NCI-H146 treated with DMSO at 0.1 percent for 48 hours (cell line): Measurements from ENCODE around the gene SMS.
A peak's percentile ranks its signal among the peaks of the same experiment; 100 is the strongest.

Source experiments
- DNase-seq: peaks from one replicate; lab custom pipeline; 2025; ENCODE audit not compliant: unreplicated experiment; lab: John Stamatoyannopoulos, UW

SMS gene

GRCh38 chrX:21940356-21940829 is at the start of gene SMS:
TSS of gene SMS (plus strand) at chrX:21940709. CDS start at chrX:21940825, 116 bp downstream.
- DNase-seq: peak; percentile 62

- DNase-seq: peak; percentile 68
These were observed 35.2 kb upstream of the SMS start for GRCh38 chrX:21905313-21905712.

DNA sequence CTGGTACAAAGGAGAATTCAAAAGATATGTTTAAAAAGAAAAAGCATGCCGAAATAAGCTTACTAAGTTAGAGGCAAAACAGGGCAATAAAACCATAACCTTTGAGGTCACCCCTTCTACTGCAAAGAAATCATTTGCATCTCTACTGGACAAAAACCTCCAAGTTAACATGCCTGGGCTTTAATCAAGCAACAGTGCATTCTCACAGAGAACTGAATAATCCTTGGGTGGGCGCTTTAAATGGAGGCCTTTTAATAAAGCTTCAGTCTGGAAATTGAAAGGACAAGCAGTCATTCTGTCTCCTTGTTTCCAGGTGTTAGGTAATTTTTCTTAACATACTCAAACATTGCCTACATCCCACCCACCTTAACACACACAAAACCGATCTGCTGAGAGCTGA is 34.6 kb upstream of the SMS start:
- DNase-seq: peak; percentile 5

GRCh38 chrX:21907260-21907659 is 33.2 kb upstream of the SMS start:
- no peak for DNase-seq

DNA sequence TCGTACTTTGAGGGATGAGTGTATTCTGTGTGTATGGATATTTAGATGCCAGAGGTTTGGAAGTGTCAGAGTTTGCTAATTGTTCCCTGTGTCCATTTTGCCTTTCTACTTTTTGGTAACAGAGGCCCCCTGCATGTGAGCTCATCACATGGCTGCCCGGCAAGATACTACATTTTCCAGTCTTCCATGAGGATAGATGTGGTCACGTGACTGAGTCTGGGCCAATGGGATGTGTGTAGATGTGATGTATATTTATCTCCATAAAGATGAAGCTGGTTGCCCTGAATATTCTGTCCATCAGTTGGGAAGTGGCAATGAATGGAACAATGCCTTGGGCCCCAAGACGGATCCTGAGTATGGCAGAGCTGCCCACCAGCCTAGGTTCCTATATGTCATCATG is 29.0 kb upstream of the SMS start:
- DNase-seq: no peak

DNA sequence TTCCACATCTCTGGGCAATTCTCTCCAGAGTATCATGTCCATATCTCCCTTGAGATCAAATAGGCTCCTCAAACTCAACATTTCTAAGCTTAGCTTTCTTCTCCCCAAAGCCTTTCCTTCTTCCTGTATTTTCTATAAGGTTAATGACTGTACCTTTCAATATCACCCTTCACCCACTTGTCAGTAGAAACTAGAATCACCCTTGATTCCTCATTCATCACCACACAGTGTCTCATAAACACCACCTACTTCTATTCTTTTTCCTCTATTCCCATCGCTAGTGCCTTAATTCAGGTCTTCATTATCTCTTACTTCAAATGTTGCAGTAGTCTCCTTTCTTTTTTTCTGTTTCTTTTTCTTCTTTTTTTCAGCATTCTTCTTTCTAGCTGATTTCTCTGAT is 28.3 kb upstream of the SMS start:
- DNase-seq: no peak

DNA sequence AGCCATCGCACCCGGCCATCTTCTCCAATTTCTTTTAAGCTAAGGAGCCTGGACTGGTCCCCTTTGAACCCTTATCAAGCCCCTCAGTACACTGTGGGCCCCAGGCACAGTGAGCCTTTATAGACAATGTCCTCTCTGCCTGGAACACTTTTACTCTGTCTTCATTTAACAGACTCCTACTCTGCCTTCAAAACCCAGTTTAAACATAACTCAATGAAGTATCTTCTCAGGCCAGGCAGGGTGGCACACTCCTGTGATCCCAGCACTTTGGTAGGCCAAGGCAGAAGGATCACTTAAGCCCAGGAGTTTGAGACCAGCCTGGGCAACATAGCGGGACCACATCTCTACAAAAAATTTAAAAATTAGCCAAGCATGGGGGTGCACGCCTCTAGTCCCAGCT is 27.5 kb upstream of the SMS start:
- DNase-seq: no peak

DNA sequence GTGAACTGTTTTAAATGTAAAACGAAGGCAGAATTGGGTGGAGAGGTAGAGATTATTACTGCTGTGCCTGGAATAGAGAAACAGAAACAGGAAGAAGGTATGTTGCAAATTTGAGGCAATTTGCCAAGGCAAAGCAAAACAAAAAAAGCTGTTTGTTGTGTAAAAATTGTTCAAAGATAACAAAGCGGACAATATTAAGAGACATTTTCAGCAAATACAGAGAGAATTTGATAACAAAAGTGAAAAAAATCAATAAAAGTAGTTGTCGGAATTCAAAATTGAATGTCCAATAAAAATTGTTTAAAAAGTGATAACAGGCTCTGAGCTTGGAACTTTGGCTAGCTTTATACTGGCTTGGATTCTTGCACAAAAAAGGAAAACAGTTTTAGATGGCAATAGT is 14.4 kb upstream of the SMS start:
- no peak for DNase-seq

GRCh38 chrX:21926527-21927278 is 13.8 kb upstream of the SMS start:
- no peak for DNase-seq

GRCh38 chrX:21929209-21929608 is 11.3 kb upstream of the SMS start:
- no peak for DNase-seq

DNA sequence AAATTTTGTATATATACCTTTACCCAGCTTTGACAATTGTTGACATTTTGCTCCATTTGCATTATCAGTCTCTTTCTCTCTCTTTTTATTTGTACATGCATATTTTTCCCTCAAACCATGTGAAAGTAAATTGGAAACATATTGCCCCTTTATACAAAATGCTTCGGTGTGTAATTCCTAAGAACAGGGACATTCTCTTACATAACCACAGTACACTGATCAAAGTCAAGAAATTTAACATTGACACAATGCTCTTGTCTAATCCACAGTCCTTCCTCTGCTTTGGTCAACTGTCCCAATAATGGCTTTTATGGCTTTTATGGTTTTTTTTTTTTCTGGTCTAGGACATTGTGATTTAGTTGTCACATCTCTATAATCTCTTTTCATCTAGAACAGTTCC is 9.5 kb upstream of the SMS start:
- DNase-seq: no peak

GRCh38 chrX:21932292-21933002 is 8.1 kb upstream of the SMS start:
- DNase-seq: no peak

DNA sequence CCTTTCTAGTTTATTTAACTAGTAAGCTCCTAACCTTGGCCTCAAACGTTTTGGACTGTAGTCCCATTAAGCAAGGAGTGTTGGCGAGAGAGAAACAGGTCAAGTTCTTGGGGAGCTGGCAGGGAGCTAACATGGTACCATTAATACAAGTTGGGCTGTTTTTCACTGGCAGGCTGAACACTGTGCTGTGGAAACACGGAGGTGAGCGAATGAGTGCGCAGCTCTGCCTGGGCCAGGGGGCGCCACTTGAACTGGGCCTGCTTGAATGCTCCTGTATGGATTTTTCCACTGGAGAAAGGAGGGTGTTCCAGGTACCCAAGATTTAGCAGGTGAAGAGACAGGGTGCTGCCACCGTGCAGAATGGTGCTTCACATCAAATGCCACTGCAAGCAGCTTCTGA is 7.4 kb upstream of the SMS start:
- no peak for DNase-seq

- no peak for DNase-seq
These were observed 6.1 kb upstream of the SMS start for GRCh38 chrX:21934414-21934813.

DNA sequence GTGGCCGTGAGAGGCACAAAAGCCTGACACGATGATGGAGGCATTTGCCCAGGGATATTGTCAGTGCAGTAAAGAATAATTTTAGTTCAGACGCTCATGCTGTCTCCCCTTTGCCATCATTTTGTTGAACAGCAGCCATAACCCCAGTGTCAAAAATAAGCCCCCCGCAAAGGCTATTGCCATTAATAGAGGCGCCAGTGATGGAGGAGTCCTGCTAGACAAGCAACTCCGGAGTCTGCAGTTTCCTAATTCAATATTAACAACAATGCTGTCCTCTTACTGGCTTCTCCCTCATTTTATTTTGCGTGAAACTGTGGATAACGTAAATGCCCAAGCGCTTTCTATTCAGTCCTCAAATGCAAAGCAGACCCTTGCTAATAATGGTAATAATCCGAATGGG is 603 bp upstream of the SMS start:
- no peak for DNase-seq

DNA sequence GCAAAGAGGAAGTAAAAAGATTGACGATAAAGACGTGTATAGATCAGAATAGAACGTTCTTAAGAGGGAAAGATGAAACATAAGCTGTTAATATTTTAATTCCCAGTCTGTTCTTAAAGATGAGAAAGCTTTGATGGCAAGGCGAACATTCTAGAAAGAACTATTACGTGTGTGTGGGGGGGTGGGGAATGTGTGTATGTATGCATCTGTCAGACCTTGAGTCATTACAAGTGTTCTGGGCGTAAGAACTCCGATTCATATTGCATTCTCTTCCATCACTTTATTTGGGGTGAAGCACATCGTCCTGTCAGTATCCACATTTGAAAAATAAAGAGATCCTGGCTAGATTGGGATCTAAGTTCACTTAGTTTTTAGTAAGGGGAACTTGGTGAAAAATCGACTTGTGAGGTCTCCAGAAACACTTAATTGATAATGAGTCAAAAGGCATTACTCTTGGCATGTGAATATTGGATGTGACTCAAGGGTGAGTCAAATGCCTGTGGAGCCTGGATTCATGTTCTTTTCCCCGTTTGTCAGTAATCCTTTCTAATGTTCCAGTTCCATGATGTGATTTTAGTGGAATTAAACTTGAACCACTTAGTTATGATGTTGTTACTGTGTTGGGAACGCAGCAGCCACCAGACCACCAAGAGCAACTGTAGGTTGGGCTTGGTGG is 3.1 kb downstream of the SMS start:
- no peak for DNase-seq

DNA sequence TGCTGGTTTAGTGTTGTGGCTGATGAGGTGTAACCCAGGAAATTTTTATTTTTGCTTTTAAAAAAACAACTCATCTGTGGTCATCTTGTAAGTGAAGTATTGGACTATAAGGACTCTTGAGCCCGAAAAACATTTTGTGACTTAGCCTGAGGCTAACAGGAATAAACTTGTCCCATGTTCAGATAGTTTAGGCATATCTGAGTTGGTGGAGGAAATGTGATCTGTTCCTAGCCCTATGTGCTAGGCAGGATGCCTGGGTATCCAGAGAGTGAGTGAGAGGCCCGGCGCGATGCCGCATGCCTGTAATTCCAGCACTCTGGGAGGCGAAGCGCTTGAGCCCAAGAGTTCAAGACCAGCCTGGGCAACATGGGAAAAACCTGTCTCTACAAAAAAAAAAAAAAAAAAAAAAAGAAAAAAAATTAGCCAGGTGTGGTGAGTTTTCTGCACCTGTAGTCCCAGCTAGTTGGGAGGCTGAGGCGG is 3.7 kb downstream of the SMS start:
- no peak for DNase-seq

DNA sequence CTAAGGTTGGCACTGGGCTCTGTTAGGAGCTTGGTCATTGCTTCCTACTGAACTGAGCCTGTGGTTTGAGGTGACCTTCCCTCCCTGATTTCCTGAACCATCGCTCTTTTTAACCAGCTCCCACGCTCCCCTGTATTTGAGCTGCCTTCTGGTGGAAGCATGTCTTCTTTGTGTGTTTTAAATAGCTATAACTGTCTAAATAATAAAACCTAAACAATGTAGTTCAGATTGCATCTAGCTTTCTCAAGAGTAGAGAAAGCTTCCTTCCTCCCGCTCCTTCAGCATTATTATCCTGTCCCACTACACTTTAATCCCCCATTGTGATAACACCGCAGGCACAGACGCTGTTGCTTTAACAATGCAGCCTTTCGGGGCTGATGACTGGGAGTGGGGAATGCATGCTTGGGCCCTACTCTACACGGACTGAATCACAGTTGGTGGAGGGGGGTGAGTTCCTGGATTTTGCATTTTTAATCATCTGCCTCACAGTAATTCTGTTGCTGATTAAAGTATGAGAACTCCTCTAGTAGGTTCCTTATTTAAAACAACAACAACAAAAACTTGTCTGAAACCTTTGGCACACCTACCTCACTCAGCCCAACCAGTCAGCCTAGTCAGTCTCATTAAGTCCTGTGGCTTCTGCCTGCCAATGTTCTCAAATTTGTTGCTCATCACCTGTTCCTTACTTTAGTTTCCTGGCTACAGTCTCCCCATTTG is 6.6 kb downstream of the SMS start:
- DNase-seq: no peak

DNA sequence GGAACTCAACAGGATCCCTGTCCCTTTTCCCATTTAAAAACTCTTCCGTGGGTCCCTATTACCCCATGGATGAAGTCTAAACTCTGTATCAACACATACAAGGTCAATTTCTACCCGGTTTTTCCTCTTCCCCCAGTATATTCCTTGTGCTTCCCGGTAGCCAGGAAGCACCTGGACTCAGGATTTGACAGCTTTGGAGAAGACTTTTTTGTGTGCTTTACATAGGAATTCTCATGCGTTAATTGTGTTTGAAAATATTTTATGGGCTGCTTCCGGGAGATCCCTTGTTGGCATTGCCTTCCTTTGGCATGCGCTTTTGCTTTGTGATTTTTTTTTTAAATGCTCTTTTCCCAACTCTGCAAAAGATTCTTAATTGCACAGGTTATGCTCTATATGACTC is 7.2 kb downstream of the SMS start:
- no peak for DNase-seq

- DNase-seq: no peak
These were observed 8.5 kb downstream of the SMS start for GRCh38 chrX:21948897-21949578.

DNA sequence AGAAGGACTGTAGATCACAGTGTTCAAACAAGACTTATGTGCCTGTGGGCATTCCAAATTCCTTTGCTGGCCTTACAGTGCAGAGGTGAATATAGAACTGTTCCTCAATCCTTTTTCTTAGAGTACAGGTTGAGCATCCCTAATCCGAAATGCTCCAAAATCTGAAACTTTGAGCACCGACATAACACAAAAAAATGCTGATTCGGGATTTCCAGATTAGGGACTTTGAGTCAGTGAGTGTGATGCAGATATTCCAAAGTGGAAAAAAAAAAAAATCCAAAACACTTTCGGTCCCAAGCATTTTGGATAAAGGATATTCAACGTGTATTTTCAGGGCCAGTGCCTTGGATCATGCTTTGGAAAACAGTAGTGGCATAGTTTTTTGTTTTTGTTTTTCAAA is 9.2 kb downstream of the SMS start:
- no peak for DNase-seq
